HTERT RPE-1 (cell line): ENCODE data around the gene HLA-DOB.

Source experiments
- in situ Hi-C: fragments of 300-500 bp; cut with MboI; formaldehyde crosslinking; loops from 4 replicates; pipeline ENCODE4 v1.14.3; 2020; ENCODE audit warnings: low sequenced_read_pairs

The HLA-DOB gene

GRCh38 chr6:32843979-32844838, 27.4 kb upstream of the HLA-DOB start, which contains the start of gene PSMB8:
PSMB8 (minus strand) TSS chr6:32844047; CDS start chr6:32843996, 51 bp downstream.
- in situ Hi-C loops, result no loop called here

- in situ Hi-C loops, result no loop called here
These were observed 26.7 kb upstream of the HLA-DOB start for GRCh38 chr6:32843331-32843978.

DNA sequence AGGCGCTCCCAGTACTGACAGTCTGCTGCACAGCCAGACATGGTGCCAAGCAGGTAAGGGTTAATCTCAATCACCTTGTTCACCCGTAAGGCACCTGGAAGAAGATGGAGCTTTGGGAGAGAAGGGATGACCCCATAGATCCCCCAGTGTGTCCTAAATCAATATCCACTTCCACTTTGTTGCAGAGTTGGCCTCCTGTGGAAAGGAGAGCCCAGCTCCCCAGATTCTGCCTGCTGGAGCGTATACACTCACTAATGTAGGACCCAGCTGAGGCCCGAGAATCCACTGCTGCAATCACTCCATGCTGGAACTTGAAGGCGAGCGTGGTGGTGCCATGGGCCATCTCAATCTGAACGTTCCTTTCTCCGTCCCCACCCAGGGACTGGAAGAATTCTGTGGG, 25.9 kb upstream of the HLA-DOB start:
- in situ Hi-C loops, result no loop called here

DNA sequence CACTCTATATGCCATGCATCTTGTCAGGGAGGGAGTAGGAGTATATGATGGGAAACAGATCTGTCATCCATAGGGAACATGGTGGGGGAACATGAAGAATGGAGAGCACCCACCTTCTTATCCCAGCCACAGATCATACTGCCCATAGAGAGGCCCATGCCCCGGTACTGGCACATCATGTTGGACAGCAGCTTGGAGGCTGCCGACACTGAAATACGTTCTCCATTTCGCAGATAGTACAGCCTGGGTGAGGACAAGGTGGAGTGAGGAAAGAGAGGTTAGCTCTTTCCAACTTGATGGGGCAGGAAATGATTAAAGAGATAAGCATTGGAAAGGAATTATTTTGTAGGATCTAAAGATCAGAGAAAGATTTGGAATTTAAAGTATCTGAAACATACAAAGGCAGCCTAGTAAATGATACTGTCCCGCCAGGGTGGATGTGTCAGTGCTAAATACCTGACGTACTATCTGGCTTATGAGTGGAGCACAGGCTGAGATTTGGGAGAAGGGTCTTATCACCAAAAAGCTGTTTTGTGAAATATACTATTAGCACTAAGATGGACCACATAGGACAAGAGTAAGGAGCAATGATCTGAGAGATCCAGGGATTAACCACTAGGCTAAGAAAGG, 25.3 kb upstream of the HLA-DOB start:
- in situ Hi-C loops, result no loop called here

DNA sequence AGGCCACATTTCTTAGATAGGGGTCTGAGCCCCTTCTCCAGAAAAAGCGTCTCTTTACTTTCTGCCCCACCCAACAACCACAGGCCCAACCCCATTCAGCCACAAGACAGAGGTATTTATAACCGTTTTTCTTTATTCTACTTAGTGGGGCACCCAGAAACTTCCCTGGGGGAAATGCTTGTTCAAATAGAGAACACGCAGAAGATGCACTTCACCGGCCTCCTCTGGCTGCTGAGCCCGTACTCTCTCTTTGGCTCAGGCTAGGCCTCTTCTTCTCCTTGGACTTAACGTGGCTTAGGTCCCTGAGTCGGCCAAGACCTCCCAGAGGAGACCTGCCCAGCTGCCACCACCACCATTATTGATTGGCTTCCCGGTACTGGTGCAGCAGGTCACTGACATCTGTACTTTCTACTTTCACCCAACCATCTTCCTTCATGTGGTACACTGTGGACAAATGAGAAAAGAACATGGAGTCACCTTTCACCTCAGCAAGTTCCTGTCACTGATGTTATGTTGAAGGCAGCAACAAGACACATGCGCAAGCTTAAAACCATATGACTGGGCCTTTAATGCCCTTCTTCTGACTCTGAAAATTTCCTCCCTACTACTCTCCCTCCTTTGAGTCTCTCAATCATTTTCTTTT, 23.9 kb upstream of the HLA-DOB start:
- in situ Hi-C loops, result no loop called here

DNA sequence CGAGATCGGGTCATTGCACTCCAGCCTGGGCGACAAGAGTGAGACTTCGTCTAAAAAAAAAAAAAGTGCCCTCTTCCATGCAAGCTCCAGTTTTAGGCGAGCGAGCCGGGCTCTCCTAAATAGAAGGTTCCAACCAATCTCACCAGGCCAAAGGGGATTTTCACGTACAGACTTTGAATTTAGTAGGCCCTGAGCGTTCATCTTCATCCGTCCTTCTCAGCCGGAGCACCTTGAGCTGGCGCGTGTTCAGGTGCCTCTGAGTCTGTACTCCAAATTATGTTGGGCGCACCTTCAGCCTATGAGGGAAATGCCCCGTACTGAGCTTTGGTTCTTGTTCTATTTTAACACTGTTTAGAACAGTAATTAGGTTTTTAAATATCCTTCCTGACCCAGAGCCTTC, 22.6 kb upstream of the HLA-DOB start:
- in situ Hi-C loops, result no loop called here

GRCh38 chr6:32838114-32838958, 21.5 kb upstream of the HLA-DOB start, which contains the start of gene TAP2:
TAP2 (minus strand) TSS chr6:32838739; CDS start chr6:32838233, 506 bp downstream.
- in situ Hi-C loops, result no loop called here

DNA sequence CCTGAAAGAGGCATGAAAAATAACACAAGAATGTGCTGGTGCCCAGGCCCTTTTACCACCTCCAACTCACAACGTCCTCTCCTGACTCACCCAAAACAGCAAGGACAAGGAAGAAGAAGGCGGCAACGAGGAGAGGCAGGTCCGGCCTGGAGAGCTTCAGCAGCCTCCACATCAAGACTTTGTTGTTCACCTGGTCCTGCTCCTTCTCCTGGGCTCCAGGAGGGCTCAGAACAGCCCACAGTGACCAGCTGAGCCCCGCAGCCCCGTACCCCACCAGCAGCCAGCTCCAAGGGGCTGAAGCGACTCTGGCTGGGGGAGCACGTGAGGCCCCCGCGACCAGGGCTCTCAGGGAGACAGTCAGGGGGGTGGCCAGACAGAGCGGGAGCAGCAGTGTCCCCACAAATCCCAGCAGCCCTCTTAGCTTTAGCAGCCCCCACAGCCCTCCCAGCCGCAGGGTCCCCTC, 20.9 kb upstream of the HLA-DOB start:
- in situ Hi-C loops, result no loop called here

- in situ Hi-C loops, result no loop called here
These were observed 20.1 kb upstream of the HLA-DOB start for GRCh38 chr6:32836873-32837272.

DNA sequence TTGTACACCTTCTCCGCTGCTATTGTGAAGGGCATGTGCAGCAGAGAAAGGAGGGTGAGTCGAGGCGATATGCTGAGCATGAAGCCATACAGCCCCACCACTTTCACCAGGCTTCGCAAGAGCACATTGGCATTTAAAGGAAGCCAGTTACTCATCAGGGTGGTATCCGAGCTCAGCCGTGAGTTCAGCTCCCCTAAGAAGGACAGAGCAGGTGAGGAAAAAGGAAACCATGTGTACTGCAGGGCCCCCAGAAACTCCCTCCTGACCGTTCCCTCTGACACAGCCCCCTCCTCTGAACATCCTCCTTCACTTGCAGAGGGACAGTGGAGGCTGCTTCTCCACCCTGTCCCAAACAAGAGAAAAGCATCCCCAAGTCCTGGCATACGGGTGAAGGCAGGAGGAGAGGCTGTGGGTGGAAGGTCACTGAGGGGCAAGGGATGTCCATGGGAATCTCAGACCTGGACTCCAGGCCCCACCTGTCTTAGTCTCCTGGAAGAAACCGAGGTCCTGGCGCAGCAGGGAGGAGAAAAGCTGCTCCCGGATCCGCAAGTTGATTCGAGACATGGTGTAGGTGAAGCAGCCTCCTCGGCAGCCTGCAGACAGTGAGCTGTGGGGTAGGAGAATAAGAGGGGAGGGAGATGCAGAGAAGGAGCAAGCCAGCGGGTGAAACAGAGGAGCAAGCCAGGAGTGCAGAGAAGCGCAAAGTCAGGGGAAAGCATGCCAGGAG, 18.5 kb upstream of the HLA-DOB start:
- in situ Hi-C loops, result no loop called here

GRCh38 chr6:32833664-32834063, 16.9 kb upstream of the HLA-DOB start:
- in situ Hi-C loops, result no loop called here

- in situ Hi-C loops, result no loop called here
These were observed 15.7 kb upstream of the HLA-DOB start for GRCh38 chr6:32832535-32832934.

DNA sequence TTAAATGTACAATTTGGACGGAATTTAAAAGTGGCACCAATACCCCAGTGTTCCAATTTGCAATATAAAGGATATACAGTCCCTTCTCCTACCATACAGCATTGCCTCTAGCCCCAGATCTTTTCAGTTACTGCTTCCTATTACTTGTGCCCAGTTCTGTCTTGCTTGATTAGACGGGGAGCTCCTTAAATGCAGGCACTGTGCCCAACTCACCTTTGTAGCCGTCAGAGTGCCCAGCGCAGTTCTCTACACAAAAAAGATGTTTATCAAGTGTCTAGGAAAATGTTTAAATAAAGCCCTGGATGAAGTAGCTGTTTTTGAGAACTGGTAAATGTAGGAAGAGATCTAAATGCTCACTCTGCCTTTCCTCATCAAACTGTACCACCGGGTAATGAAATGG, 14.1 kb upstream of the HLA-DOB start:
- in situ Hi-C loops, result no loop called here

DNA sequence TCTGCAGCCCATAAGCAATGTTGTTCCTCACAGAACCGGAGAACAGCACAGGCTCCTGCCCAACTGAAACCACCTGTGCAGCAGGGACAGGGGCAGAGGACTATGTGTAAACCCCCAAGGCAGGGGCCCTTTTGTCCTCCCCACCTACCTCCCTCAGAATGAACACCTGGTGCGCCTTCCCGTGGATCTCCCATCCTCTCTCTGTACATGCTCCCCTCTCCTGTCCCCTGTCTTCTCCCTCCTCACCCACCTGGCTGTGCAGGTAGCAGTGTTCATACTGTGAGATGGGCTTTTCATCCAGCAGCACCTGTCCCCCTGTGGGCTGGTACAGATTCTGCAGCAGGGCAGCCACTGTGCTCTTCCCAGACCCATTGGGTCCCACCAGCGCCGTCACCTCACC, 13.2 kb upstream of the HLA-DOB start:
- in situ Hi-C loops, result no loop called here

- in situ Hi-C loops, result no loop called here
These were observed 12.7 kb upstream of the HLA-DOB start for GRCh38 chr6:32829495-32829894.

GRCh38 chr6:32827025-32827424, 10.2 kb upstream of the HLA-DOB start:
- in situ Hi-C loops, result no loop called here

DNA sequence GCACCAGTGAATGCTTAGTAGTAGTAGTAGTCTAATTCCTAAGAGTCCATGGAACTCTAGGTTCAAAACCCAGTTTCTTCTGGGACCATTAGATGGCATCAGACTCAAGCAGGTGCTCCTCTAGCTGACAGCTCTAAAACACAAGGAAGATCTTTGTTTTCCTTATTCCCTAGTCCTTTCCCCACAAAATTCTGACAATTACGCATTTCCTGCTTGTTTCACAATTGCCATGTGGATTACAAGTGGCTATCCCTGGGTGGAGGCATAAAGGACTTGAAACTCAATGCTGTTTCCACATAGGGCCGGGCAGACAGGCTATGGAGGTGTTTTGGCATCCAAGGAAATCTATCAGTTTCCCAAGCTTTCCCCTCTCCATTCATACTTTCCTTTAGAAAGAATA, 9.2 kb upstream of the HLA-DOB start:
- in situ Hi-C loops, result no loop called here

DNA sequence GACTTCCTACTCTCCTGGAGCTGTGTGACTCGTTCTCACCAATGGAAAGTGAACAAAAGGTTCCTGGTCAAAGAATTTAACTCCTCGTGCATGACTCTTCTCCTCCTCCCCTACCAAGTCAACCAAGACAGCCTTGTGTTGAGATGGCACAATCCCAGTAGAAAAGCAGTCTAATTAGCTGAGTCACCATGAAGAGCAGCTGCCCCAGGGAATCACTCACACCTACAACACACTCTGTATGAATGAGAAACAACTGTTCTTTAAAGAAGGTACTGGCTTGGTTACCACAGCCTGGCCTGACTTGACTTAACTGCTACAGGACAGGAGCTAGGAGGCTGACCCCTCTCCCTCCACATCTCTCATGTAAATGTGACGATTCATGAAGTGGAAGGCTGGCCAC, 2.9 kb upstream of the HLA-DOB start:
- in situ Hi-C loops, result no loop called here

- in situ Hi-C loops, result no loop called here
These were observed 2.1 kb upstream of the HLA-DOB start for GRCh38 chr6:32818867-32819266.

GRCh38 chr6:32815996-32816395, 806 bp downstream of the HLA-DOB start:
- in situ Hi-C loops, result no loop called here
